GM18519 (cell line): ENCODE data around the gene AKAP12.
"Not testable (repeated sequence)": the region's sequence is repeated elsewhere in the genome, so short reads cannot be mapped to it uniquely, and the experiment has no call there.

Source experiments
- ATAC-seq: cut with Tn5 transposase; IDR thresholded peaks from one replicate; pipeline ENCODE4 v1.9.1; 2021; ENCODE audit warnings: mild to moderate bottlenecking, moderate library complexity; ENCODE audit not compliant: unreplicated experiment, low FRiP score

Gene AKAP12

DNA sequence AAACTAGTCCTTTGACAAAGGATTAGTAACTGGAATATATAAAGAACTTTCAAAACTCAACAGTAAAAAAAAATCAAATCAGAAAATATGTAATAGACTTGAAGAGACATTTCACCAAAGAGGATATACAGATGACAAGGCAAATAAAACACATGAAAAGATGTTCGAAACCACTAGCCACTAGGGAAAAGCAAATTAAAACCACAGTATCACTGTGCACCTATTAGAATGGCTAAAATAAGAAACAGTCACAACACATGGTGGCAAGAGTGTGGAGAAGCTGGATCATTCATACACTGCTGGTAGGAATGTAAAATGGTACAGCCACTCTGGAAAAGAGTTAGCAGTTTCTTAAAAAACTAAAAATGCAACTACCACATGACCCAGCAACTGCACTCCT, 136.7 kb downstream of the AKAP12 start:
- no peak for ATAC-seq

- no peak for ATAC-seq
Measured at GRCh38 chr6:151377095-151377494, 137.3 kb downstream of the AKAP12 start.

GRCh38 chr6:151379933-151380847, 140.4 kb downstream of the AKAP12 start:
- peak; percentile 30 for ATAC-seq

- no peak for ATAC-seq
Measured at GRCh38 chr6:151380848-151381205, 141.1 kb downstream of the AKAP12 start.

DNA sequence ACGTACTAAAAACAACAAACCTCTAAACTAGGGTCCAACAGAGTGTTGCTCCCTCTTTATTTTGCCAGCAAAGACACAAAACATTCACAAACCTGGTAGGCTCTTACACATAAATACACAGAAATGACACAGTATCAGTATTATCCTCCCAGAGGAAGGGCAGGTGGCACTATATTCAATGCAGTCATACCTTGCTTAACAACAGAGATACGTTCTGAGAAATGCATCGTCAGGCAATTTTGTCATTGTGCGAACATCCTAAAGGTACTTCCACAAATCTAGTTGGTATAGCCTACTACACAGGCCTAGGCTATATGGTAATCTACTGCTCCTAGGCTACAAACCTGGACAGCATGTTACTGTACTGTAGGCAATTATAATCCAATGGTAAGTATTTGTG, 142.0 kb downstream of the AKAP12 start:
- ATAC-seq: no peak

DNA sequence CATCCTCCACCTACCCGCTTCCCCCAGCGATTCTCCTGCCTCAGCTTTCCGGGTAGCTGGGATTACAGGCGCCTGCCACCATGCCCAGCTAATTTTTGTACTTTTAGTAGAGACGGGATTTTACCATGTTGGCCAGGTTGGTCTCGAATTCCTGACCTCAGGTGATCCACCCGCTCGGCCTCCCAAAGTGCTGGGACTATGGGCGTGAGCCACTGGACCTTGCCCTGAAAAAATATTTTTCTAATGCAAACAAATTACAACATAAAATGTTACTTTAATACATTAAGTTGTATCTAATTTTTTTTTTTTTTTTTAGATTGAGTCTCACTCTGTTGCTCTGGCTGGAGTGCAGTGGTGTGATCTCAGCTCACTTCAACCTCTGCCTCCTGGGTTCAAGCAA, 142.9 kb downstream of the AKAP12 start:
- ATAC-seq: not testable (repeated sequence)

- ATAC-seq: no peak
Measured at GRCh38 chr6:151384151-151384550, 144.4 kb downstream of the AKAP12 start.

- no peak for ATAC-seq
Measured at GRCh38 chr6:151385177-151385576, 145.4 kb downstream of the AKAP12 start.

DNA sequence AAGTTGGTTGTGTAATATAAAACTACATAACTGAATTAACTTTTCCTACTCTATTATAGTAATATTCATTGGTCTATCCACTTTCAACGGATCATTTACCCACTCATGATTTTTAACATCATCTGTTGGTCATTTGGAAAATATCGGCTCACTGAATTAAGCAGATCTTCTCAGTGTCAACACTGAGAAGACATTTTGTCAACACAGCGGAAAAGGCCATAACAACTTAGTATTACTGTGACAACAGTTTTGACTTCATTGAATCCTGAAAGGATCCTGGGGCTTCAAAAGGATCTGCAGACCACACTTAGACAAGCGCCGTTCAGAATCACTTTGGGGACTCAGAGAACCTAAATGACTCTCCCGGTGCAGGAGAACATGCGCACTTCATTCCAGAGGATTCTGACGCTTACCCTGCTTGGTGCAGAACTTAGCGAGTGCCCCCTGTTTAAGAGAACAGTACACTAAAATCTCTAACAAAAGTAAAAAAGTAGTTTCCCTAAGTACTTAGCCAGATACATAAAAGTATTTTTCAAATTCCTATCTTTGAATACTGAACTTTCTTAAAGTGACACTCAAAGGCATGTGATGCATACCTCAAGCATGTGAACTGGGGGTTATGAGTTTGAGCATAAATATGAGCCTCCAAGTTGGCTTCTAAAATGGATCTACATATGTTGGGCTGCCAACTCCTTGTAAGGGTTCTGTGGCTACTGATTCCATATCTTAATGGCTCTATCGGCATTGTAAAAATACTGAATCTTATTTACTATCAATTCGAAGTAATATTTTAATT, 147.6 kb downstream of the AKAP12 start:
- no peak for ATAC-seq

DNA sequence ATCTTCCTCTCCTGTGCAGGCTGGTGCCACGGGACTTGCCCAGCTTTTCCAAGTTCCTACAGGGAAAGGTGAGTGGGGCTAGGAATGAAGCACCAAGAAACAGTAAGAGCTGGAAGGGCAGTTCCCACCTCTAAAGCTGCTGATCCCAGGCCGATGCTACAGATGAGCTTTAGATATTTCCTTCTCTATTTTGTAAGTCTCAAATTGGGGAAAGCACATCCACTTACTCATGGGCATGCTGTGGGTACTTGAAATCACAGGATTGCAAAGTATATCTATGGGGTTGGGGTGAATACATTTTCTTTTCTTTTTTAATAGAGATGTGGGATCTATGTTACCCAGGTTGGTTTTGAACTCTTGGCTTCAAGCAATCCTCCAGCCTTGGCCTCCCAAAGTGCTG, 148.5 kb downstream of the AKAP12 start:
- no peak for ATAC-seq

DNA sequence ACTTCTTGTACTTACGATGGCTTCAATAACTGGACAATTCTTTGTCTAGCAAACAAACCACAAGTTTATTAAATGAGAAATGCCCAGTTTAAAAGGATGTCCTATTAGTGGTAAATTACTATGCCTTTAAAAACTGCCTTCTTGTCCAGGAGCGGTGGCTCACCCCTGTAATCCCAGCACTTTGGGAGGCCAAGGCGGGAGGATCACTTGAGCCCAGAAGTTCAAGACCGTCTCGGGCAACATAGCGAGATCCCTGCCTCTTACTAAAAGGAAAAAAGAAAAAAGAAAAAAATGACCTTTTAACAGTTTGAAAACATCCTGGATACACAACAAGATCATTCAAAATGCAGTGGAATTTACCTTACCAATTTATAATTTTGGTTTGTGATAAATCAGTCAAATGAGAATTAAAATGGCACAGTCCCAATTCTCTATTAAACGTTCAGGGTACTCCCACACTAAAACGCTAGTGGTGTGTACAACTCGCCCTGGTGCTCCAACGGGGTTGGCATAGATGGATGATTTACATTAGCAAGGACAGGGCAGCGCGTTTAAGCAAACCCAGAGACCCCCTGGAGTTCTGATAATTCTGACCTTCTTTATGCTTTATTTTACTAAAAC, 149.3 kb downstream of the AKAP12 start:
- ATAC-seq: no peak

DNA sequence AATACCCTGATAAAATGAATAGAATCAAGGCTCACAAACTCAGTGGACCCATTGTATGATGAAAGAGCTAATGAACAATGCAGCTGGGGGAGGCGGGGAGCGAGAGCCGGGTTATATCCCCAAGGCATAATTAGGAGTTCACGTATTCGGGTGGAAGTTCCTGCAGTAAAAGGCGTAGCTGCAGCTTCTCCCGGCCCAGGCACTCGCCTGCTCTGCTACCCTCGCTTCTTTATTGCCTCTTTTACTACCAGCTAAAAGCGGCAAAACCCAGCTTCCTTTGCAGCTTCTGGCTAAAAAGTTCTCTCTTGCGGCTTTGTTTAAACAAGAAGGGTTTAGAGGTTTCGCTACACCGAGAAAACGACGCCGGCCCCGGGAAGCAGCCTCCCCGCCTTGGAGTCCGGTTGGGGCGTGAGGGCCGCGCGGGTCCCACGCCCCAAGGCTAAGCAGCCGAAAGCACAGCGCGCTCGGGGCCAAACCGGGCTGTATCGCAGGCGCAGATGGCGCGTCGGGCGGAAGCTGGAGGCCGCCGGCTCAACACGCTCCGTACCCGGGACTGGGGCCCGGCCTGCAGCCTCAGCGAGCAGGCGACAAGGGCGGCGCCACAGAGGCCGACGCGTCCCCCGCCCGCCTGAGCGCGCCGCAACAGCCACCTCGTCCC, 150.0 kb downstream of the AKAP12 start:
- ATAC-seq: peak; percentile 54

DNA sequence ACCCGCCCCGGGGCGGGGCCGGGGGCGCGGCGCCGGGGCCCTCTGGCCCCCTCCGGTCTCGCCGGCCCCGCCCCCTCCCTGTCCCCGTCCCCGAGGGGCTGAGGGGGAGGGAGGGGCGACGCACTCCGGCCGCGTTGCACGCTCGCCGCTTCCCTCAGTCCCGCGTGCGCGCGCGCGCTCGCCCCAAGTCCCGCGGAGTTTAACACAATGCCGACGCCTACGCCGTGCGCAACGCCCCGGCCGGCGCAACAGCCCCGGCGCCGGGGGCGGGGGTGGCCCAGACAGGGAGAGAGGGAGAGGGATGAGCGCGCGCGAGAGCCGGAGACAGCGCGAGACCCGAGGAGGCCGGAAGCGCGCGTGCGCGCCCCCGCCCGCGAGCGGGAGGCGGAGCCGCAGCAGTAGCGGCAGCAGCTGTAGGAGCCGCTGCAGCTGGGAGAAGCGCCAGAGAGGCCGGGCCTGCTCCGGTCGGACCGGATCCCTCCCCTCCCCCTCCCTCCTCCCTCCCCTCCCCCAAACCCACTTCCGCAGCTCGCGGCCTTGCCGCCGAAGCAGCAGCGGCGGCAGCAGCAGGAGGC, 150.6 kb downstream of the AKAP12 start:
- peak; percentile 75 for ATAC-seq

- no peak for ATAC-seq
Measured at GRCh38 chr6:151390851-151391470, 151.2 kb downstream of the AKAP12 start.

DNA sequence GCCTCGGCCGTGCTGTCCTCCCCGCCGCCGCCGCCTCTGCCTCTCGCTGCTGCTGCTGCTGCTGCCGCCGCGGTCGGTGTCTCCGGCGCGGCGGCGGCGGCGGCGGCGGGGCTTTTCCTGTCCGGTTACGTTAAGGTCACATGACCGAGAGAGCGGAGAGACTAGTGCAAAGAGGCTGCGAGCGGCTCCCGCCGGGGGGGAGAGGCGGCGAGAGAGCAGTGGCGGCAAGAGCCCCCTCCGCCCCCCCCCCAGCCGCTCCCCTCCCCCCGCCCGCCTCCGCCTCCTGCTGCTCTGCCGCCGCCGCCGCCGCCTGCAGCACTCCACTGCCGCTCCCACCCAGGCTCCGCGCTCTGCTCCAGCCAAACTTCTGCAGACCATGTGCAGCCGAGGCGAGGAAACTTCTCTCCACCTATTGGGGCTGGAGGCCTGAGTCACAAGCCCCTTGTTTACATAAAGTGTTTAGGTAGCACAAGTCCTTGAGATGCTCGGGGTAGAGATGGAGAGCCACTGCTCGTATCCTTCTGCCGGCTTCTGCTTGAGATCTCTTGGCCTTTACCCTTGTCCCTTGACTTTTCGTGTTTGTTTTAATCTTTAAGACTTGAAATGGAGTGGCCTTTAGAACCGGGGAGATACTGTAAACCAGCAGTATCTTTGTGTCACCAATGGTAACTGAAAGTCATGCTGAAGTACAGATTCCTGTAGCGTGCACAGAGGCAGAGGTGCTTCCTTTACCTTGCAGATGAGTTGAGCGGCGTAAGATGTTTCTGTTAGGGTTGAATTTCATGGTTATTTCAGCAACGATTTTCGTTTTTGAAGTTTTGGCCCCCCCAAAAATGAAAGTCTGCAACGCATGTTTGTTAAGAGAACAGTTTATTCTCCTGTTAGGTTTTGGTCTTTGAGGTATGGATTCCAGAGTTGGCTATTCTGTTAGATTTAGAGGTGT, 152.0 kb downstream of the AKAP12 start, which contains the start of gene ZBTB2:
Gene ZBTB2, minus strand, starts transcription at position 89 of the 943 bp plus-strand sequence. CDS start 17,922 bp downstream, outside the sequence.
- no peak for ATAC-seq

- no peak for ATAC-seq
Measured at GRCh38 chr6:151392427-151392826, 152.7 kb downstream of the AKAP12 start.

GRCh38 chr6:151393410-151393809, 153.6 kb downstream of the AKAP12 start:
- no peak for ATAC-seq

DNA sequence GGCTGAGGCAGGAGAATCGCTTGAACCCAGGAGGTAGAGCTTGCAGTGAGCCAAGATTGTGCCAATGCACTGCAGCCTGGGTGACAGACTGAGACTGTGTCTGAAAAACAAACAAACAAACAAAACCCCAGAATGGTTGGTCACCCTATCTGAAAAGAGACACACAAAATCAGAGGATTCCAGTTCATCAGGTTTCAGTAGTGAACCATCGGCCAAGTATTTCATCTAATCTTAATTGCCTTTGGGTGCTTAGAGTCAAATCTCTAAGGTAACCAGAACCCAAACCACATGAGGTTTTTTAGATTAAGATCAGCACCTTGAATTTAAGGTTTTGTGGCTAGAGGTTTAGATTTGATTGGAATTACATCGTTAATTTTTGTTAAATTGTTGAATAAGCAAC, 159.9 kb downstream of the AKAP12 start:
- no peak for ATAC-seq

DNA sequence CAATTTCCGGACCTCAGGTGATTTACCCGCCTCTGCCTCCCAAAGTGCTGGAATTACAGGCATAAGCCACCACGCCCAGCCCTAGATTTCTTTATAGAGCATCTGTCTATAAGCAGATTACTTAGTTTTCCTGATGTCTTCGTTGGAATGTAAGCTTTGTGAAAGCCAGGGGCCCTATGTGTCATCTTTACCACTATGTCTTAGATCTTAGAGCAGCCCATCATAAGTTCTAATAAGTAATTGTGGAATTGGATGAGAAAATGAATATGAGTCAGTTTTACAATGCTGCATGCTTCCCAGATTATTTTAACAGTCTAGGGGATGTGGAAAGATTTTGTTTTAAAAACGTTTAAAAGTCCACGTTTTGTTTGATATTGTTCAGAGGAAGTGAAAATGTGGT, 160.7 kb downstream of the AKAP12 start:
- ATAC-seq: no peak
